ENCODE measurements around the gene ITGB5. TPM values are rescaled to one million over a fixed set of nuclear protein-coding genes. Genes with fewer than 3 reads are reported as not detected.

Gene ITGB5
- total RNA-seq, 1 experiment from 2014 or later: 146 TPM

DNA sequence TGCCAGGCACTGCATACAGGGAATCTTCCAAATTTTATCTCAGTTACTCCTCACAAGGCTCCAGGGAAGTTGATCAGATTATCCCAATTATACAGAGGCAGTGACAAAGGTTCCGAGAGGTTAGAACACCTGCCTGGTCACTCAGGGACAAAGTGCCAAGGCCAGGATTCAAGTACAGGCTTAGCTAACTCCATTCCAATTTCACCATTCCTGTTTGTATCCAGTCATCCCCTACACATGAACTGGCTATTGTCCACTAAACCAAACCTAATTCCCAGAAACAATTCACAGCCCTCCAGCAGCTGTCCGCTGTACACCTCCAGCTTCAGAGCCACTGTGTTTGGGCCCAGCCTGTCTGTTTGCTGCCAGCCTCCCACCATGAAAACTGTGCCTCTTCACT, 31.4 kb upstream of the ITGB5 start:
- Histone ChIP-seq H4K5ac (ENCODE audit: insufficient read length, low read depth, low read length) (no peak overlapping the region), H3K23ac (ENCODE audit: insufficient read length, low read depth, low read length) (no peak overlapping the region), H3K27ac (ENCODE audit: insufficient read length, low read depth, low read length) (no peak overlapping the region), H3K79me2 (ENCODE audit: insufficient read depth, low read length) (no peaks in the 10 kb centered on the region), H2BK20ac (ENCODE audit: low read depth, low read length, poor library complexity, severe bottlenecking) (no peak overlapping the region), H3K4me2 (ENCODE audit: insufficient read depth, insufficient read length, low read length) (no peak overlapping the region), H3K56ac (ENCODE audit: insufficient read length, low read depth, low read length) (no peak overlapping the region), H2AFZ (ENCODE audit: low read length) (no peak overlapping the region), H4K20me1 (ENCODE audit: control insufficient read depth, insufficient read depth, insufficient read length) (no peaks in the 10 kb centered on the region), H2AK5ac (ENCODE audit: insufficient read length, low read length) (no peak overlapping the region), H4K91ac (ENCODE audit: insufficient read length, low read depth, low read length) (no peak overlapping the region), H3K9me3 (ENCODE audit: control insufficient read depth, low read depth, low read length) (no peaks in the 10 kb centered on the region), H2BK12ac (ENCODE audit: insufficient read length, low read depth, low read length) (no peak overlapping the region), H3K18ac (ENCODE audit: insufficient read length, low read depth, low read length) (no peak overlapping the region), H3K14ac (ENCODE audit: insufficient read depth, low read length) (no peak overlapping the region), H2BK15ac (ENCODE audit: low read depth, low read length) (no peak overlapping the region), H3K9ac (ENCODE audit: extremely low read depth, insufficient read length, low read length) (no peak overlapping the region), H3K4ac (ENCODE audit: low read depth, low read length) (no peak overlapping the region), H3T11ph (ENCODE audit: low read length) (no peak overlapping the region), H3K79me1 (ENCODE audit: insufficient read depth, low read depth, low read length, poor library complexity, severe bottlenecking) (no peaks in the 10 kb centered on the region), H4K8ac (replicated peaks; ENCODE audit: insufficient read length, low read depth, low read length) (no peak overlapping the region), H3K4me1 (ENCODE audit: insufficient read depth, low read length) (0 out of 2 replicates have a peak, but pooled peaks cover 2% of the 10 kb centered on the region), H2BK120ac (ENCODE audit: low read depth, low read length, poor library complexity, severe bottlenecking) (no peak overlapping the region), H3K27me3 (ENCODE audit: insufficient read depth, low read length) (no peaks in the 10 kb centered on the region), H3K23me2 (ENCODE audit: insufficient read length, low read depth, low read length, poor library complexity, severe bottlenecking) (no peaks in the 10 kb centered on the region), H2BK5ac (ENCODE audit: insufficient read length, low read length) (no peak overlapping the region)
- H3K27me3 Mint-ChIP-seq (ENCODE audit: low read depth): no peaks in the 10 kb centered on the region
- TF ChIP-seq, protein P1, sequence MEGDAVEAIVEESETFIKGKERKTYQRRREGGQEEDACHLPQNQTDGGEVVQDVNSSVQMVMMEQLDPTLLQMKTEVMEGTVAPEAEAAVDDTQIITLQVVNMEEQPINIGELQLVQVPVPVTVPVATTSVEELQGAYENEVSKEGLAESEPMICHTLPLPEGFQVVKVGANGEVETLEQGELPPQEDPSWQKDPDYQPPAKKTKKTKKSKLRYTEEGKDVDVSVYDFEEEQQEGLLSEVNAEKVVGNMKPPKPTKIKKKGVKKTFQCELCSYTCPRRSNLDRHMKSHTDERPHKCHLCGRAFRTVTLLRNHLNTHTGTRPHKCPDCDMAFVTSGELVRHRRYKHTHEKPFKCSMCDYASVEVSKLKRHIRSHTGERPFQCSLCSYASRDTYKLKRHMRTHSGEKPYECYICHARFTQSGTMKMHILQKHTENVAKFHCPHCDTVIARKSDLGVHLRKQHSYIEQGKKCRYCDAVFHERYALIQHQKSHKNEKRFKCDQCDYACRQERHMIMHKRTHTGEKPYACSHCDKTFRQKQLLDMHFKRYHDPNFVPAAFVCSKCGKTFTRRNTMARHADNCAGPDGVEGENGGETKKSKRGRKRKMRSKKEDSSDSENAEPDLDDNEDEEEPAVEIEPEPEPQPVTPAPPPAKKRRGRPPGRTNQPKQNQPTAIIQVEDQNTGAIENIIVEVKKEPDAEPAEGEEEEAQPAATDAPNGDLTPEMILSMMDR (conservative IDR thresholded peaks at IDR 0.05): no peak
- no peaks in the 10 kb centered on the region for H3K9me3 Mint-ChIP-seq
- no CpG with 5 or more reads among the region's 2 CpGs for WGBS (ENCODE audit: extremely low coverage, insufficient read length, low lambda C conversion rate)
- DNase-seq: no peak
- H3K4me3 Mint-ChIP-seq: no peak overlapping the region
- no peak overlapping the region for H3K27ac Mint-ChIP-seq
- no peaks in the 10 kb centered on the region for H3K4me1 Mint-ChIP-seq
- no peaks in the 10 kb centered on the region for H3K36me3 Mint-ChIP-seq (ENCODE audit: insufficient read depth in 1 of 3, low read depth in 3 of 3)
